Parathyroid adenoma (tissue), 2 donors: ENCODE results near the gene TREM1.

ENCODE experiments used
- H2AFZ ChIP-seq: fragments of 300-600 bp; sonication (generic); one replicate; pipeline ENCODE4 v1.7.0; 2017; ENCODE audit warnings: antibody characterized with exemption, mild to moderate bottlenecking
- H3K27ac ChIP-seq: fragments of 300-600 bp; sonication (generic); one replicate; pipeline ENCODE4 v1.7.0; 2017
- H3K27me3 ChIP-seq: fragments of 300-600 bp; sonication (generic); one replicate; pipeline ENCODE4 v1.7.0; 2017; ENCODE audit warnings: low read length; ENCODE audit not compliant: control insufficient read depth, insufficient read depth
- H3K36me3 ChIP-seq: fragments of 300-600 bp; sonication (generic); one replicate; pipeline ENCODE4 v1.7.0; 2017; ENCODE audit warnings: low read length; ENCODE audit not compliant: control insufficient read depth, insufficient read depth
- H3K4me1 ChIP-seq: fragments of 300-600 bp; sonication (generic); one replicate; pipeline ENCODE4 v1.7.0; 2017; ENCODE audit warnings: control low read depth
- H3K4me2 ChIP-seq: fragments of 300-600 bp; sonication (generic); one replicate; pipeline ENCODE4 v1.7.0; 2017; ENCODE audit warnings: low read length
- H3K4me3 ChIP-seq: fragments of 300-600 bp; sonication (generic); one replicate; pipeline ENCODE4 v1.7.0; 2017; ENCODE audit warnings: low read depth, low read length
- H3K79me2 ChIP-seq: fragments of 300-600 bp; sonication (generic); one replicate; pipeline ENCODE4 v1.7.0; 2017; ENCODE audit warnings: control low read depth
- H3K9ac ChIP-seq: fragments of 300-600 bp; sonication (generic); one replicate; pipeline ENCODE4 v1.7.0; 2017; ENCODE audit warnings: mild to moderate bottlenecking
- H3K9me3 ChIP-seq: fragments of 300-600 bp; sonication (generic); one replicate; pipeline ENCODE4 v1.7.0; 2017; ENCODE audit warnings: low read length; ENCODE audit not compliant: control insufficient read depth
- TF ChIP-seq, protein P1 (sequence below): fragments of 300-600 bp; sonication (generic); IDR thresholded peaks from one replicate; pipeline ENCODE4 v1.7.0; 2017; ENCODE audit warnings: antibody characterized with exemption, mild to moderate bottlenecking
- donor health status: primary hyperparathyroidism.

TREM1 gene

DNA sequence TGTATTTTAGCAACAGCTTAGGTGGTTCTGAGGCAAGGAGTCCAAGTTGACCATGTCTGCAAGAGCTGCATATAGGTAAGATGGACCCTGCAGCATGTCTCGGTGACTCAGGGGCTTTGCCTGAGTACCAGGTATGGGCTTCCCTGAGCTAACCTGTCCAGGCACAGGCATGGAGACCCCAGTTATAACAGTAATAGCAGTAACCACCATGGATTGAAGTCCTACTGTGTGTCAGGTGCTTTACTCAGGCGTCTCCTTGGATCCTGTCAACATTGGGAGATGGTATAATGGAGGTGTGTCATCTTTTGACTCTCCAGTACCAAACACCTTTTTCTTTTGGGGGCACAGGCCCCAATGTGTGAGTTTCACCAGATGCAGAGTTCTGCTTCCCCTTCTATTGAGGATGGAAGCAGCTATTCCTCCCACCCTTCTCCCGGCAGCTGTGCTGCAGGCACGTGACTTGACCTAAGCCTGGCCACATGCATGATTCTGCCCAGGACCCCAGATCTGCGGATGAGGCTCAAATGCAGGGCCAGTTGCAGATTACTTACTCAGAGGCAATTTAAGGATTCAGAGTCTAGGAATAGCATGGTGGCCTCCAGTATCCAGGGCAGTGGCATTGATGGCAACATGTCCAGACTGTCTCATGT, 13.8 kb downstream of the TREM1 start:
- Histone ChIP-seq H3K4me2 (no peak overlapping the region), H3K9me3 (no peaks in the 10 kb centered on the region), H3K27me3 (no peaks in the 10 kb centered on the region), H3K4me3 (no peak overlapping the region), H3K4me1 (no peaks in the 10 kb centered on the region), H3K36me3 (no peaks in the 10 kb centered on the region), H3K27ac (no peak overlapping the region), H2AFZ (no peak overlapping the region), H3K79me2 (no peaks in the 10 kb centered on the region), H3K9ac (no peak overlapping the region)
- TF ChIP-seq, protein P1, sequence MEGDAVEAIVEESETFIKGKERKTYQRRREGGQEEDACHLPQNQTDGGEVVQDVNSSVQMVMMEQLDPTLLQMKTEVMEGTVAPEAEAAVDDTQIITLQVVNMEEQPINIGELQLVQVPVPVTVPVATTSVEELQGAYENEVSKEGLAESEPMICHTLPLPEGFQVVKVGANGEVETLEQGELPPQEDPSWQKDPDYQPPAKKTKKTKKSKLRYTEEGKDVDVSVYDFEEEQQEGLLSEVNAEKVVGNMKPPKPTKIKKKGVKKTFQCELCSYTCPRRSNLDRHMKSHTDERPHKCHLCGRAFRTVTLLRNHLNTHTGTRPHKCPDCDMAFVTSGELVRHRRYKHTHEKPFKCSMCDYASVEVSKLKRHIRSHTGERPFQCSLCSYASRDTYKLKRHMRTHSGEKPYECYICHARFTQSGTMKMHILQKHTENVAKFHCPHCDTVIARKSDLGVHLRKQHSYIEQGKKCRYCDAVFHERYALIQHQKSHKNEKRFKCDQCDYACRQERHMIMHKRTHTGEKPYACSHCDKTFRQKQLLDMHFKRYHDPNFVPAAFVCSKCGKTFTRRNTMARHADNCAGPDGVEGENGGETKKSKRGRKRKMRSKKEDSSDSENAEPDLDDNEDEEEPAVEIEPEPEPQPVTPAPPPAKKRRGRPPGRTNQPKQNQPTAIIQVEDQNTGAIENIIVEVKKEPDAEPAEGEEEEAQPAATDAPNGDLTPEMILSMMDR: no peak

DNA sequence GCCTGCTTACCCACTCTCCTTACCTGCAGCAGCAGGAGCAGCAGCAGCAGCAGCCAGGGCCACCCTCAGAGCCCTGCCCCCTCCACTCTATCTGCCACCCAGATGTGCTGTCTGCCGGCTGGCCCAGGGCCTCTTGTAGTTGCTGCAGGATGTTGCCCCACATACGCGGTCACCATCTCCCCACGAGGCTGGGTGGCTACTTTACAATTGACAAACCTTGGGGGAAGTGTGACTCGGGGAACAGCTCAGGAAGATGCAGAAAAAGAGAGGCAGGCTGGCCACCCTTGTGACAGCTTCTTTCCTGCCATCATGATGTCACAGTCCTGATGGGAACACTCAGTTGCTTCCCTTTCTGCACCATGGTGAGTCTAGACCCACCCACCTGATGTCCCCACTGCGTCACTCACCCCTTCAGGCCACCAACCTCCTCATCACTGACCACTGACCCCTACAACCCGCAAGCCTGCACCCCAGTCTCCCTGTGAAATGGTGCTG, 14.5 kb downstream of the TREM1 start:
- TF ChIP-seq, protein P1: no peak
- Histone ChIP-seq H3K27ac (no peak overlapping the region), H2AFZ (no peak overlapping the region), H3K4me2 (no peak overlapping the region), H3K36me3 (no peaks in the 10 kb centered on the region), H3K27me3 (no peaks in the 10 kb centered on the region), H3K79me2 (no peaks in the 10 kb centered on the region), H3K4me1 (no peaks in the 10 kb centered on the region), H3K9ac (no peak overlapping the region), H3K4me3 (no peak overlapping the region), H3K9me3 (no peaks in the 10 kb centered on the region)

DNA sequence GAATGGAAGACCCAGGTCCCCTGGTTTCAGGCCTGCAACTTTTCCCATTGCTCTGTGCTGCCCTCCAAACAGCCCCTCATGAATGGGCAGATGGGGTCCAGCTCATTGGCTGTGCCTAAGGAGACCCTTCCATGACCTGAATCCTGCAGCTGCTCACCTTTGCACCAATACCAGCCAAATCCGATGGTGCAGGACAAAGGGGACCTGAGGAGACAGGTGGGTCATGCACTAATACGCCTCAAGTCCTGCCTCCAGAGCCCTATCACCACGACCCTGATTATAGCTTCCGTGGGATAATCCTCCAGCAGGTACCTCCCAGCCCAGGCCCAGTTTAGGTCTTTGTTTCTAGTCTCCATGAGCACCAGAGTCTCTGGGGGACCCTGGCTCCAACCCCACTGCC, 16.8 kb downstream of the TREM1 start:
- Histone ChIP-seq H3K4me3 (no peak overlapping the region), H2AFZ (no peak overlapping the region), H3K9ac (no peak overlapping the region), H3K36me3 (no peaks in the 10 kb centered on the region), H3K4me1 (no peaks in the 10 kb centered on the region), H3K27me3 (no peaks in the 10 kb centered on the region), H3K79me2 (no peaks in the 10 kb centered on the region), H3K4me2 (no peak overlapping the region), H3K27ac (no peak overlapping the region), H3K9me3 (no peaks in the 10 kb centered on the region)
- TF ChIP-seq, protein P1: no peak

DNA sequence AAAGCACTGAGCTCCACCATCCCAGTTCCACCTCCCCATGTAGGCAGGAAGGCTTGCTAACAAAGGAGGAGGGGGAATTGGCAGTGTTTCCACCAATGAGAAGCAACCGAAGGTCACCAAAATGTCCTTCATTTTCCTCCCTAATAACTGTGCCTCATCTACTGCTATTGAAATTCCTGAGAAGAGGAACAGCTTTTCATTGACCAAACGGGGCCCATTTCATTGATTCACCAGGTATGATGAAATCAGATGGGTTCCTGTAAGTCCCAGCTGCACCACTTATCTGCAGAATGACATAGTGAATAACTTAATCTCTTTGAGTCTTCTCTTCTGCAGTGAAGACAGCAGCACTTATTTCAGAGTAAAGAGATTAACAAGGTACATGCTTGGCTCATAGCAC, 17.3 kb downstream of the TREM1 start:
- Histone ChIP-seq H3K9me3 (no peaks in the 10 kb centered on the region), H3K36me3 (no peaks in the 10 kb centered on the region), H2AFZ (no peak overlapping the region), H3K4me2 (no peak overlapping the region), H3K4me3 (no peak overlapping the region), H3K79me2 (no peaks in the 10 kb centered on the region), H3K27me3 (no peaks in the 10 kb centered on the region), H3K27ac (no peak overlapping the region), H3K4me1 (no peaks in the 10 kb centered on the region), H3K9ac (no peak overlapping the region)
- TF ChIP-seq, protein P1: no peak

DNA sequence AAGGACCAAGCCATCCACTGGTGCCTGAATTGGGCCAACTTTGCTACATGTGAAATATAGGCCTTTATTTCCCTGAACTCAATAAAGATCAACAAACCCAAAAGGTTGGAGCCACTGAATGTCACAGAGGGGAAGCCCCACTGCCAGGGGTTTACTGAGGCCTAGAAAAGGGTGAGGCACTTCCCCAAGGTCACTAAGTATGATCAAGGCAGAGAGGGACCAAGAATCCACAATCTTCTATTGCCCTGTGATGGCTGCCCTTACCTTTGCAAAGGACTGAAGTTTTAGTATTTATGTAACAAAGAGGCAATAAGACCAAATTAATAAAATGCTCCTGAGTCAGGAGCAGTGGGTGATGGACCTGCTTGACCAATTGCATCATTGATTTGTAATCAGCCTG, 18.0 kb downstream of the TREM1 start:
- Histone ChIP-seq H3K9me3 (no peaks in the 10 kb centered on the region), H3K27ac (no peak overlapping the region), H3K9ac (no peak overlapping the region), H2AFZ (no peak overlapping the region), H3K27me3 (no peaks in the 10 kb centered on the region), H3K4me2 (no peak overlapping the region), H3K4me3 (no peak overlapping the region), H3K79me2 (no peaks in the 10 kb centered on the region), H3K4me1 (no peaks in the 10 kb centered on the region), H3K36me3 (no peaks in the 10 kb centered on the region)
- TF ChIP-seq, protein P1: no peak
